ENCODE measurements around the gene DNAH12.

DNA sequence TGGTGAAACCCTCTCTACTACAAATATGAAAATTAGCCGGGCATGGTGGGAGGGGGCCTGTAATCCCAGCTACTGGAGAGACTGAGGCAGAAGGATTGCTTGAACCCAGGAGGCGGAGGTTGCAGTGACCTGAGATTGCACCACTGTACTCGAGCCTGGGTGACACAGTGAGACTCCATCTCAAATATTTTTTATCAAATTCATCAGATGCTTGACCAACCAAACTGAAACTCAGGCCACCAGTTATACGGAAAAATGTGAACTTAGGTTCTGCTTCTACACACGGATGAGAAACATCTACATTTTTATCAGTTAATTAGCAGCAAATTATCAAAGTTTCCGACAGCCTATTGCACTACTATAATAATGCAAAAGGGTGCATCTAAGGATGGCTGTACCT lies 48.2 kb upstream of the DNAH12 start:
- TF ChIP-seq TCF4 (CRISPR knock-in tag; IDR thresholded peaks at IDR 0.05; ENCODE audit: borderline replicate concordance) (no peak), ZFP3 (CRISPR knock-in tag; IDR thresholded peaks at IDR 0.05) (no peak)
